Measurements from ENCODE around the gene WASL.

DNA sequence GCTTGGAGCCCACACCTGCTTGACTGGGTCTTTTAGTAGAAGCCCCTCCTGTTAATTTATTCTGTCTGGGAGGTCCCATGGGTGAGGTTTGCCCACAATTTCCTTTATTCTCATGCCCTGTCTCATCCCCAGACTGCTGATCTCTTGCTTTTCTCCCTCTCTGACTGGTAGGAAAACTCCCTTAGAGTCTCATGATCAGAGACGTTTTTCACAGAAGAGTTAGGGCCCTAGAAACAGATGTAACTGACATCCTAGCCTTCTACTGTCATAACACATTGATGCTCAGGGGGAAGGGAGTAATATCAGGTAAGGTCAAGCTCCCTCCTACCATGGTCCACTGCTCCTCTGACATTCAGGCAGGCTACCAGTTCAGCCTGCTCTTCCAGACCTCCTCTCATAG lies 43.7 kb upstream of the WASL start:
- TF ChIP-seq CTCF (IDR thresholded peaks at IDR 0.05) (no peak), E2F4 (CRISPR knock-in tag; IDR thresholded peaks at IDR 0.05; ENCODE audit: borderline replicate concordance, low read depth) (no peak)
